Progenitor cell of endocrine pancreas (in vitro differentiated cells): Measurements from ENCODE around the gene SH3PXD2B. TPM values are rescaled to one million over a fixed set of nuclear protein-coding genes. Genes with fewer than 3 reads are reported as not detected.
A peak's percentile ranks its signal among the peaks of the same experiment; 100 is the strongest.

Experiments used
- DNase-seq: peaks from one replicate; pipeline ENCODE4 v3.0.0; 2021; ENCODE audit warnings: low spot score; ENCODE audit not compliant: unreplicated experiment
- H3K27ac Mint-ChIP-seq: 2 replicates; pipeline ENCODE4 v1.8.0; 2021; ENCODE audit warnings: mild to moderate bottlenecking, moderate library complexity, mixed read lengths
- H3K27me3 Mint-ChIP-seq: 2 replicates; pipeline ENCODE4 v1.8.0; 2021; ENCODE audit warnings: mixed read lengths
- H3K36me3 Mint-ChIP-seq: 2 replicates; pipeline ENCODE4 v1.8.0; 2022; ENCODE audit warnings: mixed read lengths; ENCODE audit not compliant: insufficient read depth
- H3K4me1 Mint-ChIP-seq: 2 replicates; pipeline ENCODE4 v1.8.0; 2021; ENCODE audit warnings: low read depth, mixed read lengths
- H3K4me3 Mint-ChIP-seq: 2 replicates; pipeline ENCODE4 v1.8.0; 2021; ENCODE audit warnings: low read depth, mild to moderate bottlenecking, moderate library complexity, mixed read lengths
- H3K9me3 Mint-ChIP-seq: 2 replicates; pipeline ENCODE4 v1.8.0; 2021; ENCODE audit warnings: low read depth, mixed read lengths
- total RNA-seq: library from RNA; stranded (reverse); gene quantifications from 2 replicates; pipeline ENCODE4 v1.2.1, GENCODE V29; 2021
- TF ChIP-seq, protein P1 (sequence below): fragments of 200-600 bp; sonication (generic); IDR thresholded peaks from one replicate; pipeline ENCODE4 v1.5.0; 2021; ENCODE audit warnings: antibody characterized with exemption, mild to moderate bottlenecking; ENCODE audit not compliant: unreplicated experiment

SH3PXD2B gene
- total RNA-seq, 1 donor from 2014 or later = 79.8 TPM

DNA sequence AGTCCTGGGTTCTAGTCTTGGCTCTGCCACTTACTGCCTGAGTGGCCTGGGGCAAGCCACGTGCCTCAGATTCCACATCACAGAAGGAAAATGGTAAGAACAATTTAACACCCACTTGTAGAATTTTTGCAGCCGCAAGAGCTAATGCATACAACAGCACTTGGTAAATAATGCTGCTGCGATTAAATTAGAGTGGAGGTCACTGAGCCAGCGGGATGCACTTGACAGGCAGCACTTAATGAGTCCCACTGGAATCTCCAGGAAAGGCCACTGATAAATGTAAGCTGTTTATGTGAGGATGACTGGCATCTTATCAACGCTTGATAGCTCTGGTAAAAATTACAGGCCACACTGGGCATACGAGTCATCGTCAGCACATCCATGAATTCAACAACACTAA, 111.4 kb downstream of the SH3PXD2B start:
- Mint-ChIP-seq H3K36me3 (peaks cover 35% of the 10 kb centered on the region), H3K4me3 (no peak overlapping the region)
- no peak for DNase-seq

DNA sequence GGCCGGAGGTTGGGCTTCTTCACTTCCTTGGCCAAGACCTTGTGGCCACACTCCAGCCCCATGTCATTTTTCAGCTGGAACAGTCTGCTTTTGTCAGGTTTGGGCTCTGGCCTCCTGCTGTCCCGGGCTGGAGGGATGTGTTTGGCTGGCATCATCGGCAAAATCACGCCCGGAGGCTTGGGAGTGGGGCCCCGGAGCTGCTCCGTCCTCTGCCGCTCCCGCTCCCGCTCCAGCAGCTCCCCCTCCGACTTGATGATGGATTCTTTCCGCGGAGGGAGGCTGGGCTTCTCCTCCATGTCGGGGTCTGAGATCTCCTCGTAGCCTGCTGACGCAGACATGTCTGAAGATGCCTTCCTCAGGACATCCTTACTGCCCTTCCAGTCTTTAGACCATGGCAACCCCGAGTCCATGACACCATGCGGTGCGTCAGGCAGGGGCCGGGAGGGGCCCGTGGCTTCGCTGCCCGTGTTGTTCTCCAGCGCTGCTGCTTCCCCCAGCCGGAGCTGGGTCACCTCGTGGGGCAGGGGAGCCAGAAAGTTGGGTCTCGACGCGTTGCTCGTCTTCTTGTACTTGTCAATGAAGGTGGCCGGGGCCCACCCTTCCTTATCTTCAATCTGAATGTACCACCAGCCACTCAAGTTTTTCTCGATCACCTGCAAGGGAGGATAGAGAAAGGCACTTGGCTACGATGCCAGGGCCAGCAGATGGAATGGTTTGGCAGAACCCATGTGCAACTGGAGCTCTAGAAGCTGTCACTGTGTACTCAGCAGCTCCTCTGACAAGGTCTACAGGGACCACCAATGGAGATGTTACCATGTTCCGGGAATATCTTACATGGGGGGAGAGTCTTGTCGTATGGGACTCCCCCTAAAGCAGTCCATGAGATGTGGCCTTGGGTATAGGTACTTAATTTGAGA, 114.8 kb downstream of the SH3PXD2B start:
- Mint-ChIP-seq H3K27me3 (no peaks in the 10 kb centered on the region), H3K27ac (peak overlapping the region; percentile 9), H3K4me3 (no peak overlapping the region), H3K36me3 (peaks cover 31% of the 10 kb centered on the region), H3K4me1 (no peaks in the 10 kb centered on the region), H3K9me3 (no peaks in the 10 kb centered on the region)
- no peak for DNase-seq
- TF ChIP-seq, protein P1, sequence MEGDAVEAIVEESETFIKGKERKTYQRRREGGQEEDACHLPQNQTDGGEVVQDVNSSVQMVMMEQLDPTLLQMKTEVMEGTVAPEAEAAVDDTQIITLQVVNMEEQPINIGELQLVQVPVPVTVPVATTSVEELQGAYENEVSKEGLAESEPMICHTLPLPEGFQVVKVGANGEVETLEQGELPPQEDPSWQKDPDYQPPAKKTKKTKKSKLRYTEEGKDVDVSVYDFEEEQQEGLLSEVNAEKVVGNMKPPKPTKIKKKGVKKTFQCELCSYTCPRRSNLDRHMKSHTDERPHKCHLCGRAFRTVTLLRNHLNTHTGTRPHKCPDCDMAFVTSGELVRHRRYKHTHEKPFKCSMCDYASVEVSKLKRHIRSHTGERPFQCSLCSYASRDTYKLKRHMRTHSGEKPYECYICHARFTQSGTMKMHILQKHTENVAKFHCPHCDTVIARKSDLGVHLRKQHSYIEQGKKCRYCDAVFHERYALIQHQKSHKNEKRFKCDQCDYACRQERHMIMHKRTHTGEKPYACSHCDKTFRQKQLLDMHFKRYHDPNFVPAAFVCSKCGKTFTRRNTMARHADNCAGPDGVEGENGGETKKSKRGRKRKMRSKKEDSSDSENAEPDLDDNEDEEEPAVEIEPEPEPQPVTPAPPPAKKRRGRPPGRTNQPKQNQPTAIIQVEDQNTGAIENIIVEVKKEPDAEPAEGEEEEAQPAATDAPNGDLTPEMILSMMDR = no peak

More for the DNA sequence above, 111.4 kb downstream of the SH3PXD2B start:
- TF ChIP-seq, protein P1 = no peak
- H3K9me3 Mint-ChIP-seq = no peaks in the 10 kb centered on the region
- H3K27ac Mint-ChIP-seq = no peak overlapping the region
- H3K27me3 Mint-ChIP-seq = no peaks in the 10 kb centered on the region
- no peaks in the 10 kb centered on the region for H3K4me1 Mint-ChIP-seq

DNA sequence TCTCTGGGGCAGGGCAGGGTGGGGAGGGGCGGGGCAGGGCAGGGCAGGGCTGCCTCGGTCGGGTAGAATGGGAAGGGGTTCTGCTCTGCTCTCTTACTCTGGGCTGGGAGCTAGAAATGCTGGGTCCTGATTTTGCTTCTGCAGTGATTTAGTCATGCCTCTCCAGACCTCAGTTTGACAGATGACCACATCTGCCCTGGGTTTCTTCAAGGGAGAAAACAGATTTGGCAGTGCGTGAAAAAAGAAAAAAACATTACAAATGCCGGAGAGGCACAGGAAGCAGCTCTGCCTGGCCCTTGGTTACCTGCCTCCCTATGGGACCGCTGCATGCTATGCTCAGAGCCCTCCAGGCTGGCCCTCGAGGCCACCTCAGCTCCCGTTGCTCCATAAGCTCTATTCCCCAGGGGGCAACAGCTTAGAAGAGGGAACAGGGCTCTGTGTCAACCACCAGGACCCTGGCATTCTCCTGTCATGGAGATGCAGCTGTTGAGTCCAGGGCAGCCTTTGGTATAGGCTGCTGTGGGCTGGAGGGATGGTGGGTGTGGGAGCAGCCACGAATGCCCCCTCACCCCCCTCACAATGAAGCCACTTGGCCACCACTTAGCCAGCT, 117.5 kb downstream of the SH3PXD2B start:
- Mint-ChIP-seq H3K9me3 (no peaks in the 10 kb centered on the region), H3K4me3 (no peak overlapping the region), H3K4me1 (no peaks in the 10 kb centered on the region), H3K27me3 (no peaks in the 10 kb centered on the region), H3K27ac (no peak overlapping the region), H3K36me3 (peaks cover 22% of the 10 kb centered on the region)
- TF ChIP-seq, protein P1 = no peak
- no peak for DNase-seq

DNA sequence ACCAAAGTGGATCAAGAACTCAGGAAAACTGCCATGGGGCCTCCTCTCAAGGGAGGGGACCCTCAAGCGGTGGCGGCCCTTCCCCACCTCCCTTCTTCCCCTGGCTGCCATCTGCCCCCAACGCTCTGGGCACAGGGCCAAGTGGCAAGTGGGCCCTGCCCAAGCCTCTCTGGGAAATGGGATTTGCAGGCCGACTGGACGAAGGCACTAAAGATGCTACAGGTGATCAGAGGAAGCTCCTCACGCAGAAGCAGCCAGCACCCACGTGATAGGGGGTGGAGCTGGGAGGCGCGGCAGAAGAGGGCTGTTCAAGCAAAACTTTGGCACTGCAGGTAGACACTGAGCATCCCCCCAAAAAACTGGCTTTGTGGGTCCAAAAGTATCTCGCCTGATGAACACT, 118.1 kb downstream of the SH3PXD2B start:
- Mint-ChIP-seq H3K4me1 (no peaks in the 10 kb centered on the region), H3K9me3 (no peaks in the 10 kb centered on the region), H3K36me3 (peaks cover 22% of the 10 kb centered on the region), H3K27ac (no peak overlapping the region), H3K27me3 (no peaks in the 10 kb centered on the region), H3K4me3 (no peak overlapping the region)
- DNase-seq = no peak
- TF ChIP-seq, protein P1 = no peak

DNA sequence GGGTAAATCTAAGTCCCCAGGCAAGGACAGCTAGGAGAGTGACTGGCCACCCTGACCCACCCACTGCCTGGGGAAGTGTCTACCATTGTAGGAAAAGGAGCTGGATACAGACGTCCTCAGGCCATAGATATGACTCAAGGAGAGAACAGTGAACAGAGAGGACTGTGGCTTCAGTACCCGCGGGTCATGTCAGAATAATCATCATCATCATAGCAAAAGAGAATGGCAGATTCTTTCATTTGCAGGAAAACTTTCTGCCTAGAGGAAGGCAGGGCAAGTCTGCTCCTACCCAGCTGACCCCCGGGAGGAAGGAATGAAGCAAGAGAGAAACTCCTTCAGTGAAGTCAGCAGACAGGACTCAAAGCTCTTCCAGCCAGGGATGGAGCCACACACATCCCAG, 118.6 kb downstream of the SH3PXD2B start:
- no peak overlapping the region for H3K27ac Mint-ChIP-seq
- no peak overlapping the region for H3K4me3 Mint-ChIP-seq
- no peaks in the 10 kb centered on the region for H3K27me3 Mint-ChIP-seq
- no peaks in the 10 kb centered on the region for H3K9me3 Mint-ChIP-seq
- TF ChIP-seq, protein P1 = no peak
- H3K4me1 Mint-ChIP-seq = no peaks in the 10 kb centered on the region
- no peak for DNase-seq
- H3K36me3 Mint-ChIP-seq = peaks cover 20% of the 10 kb centered on the region
